Measurements from ENCODE around the gene SYTL3.
A peak's percentile ranks its signal among the peaks of the same experiment; 100 is the strongest.
"Not testable (repeated sequence)": the region's sequence is repeated elsewhere in the genome, so short reads cannot be mapped to it uniquely, and the experiment has no call there.

SYTL3 gene

GRCh38 chr6:158654960-158655489 is 5.2 kb downstream of the SYTL3 start:
- peaks cover 3% of the 10 kb centered on the region for H3K27me3 Mint-ChIP-seq
- H3K4me3 Mint-ChIP-seq, result peak overlapping the region; percentile 75
- H3K36me3 Mint-ChIP-seq, result peaks cover 49% of the 10 kb centered on the region
- H3K4me1 Mint-ChIP-seq, result peaks cover 76% of the 10 kb centered on the region
- no peaks in the 10 kb centered on the region for H3K9me3 Mint-ChIP-seq
- H3K27ac Mint-ChIP-seq, result peak overlapping the region; percentile 100
- no peak for DNase-seq
- CTCF ChIA-PET, result interaction anchor here (0.9 kb wide), 1 partner anchor 10 kb away, joined by 4 read pairs; the partner anchor contains the start of gene DYNLT1

DNA sequence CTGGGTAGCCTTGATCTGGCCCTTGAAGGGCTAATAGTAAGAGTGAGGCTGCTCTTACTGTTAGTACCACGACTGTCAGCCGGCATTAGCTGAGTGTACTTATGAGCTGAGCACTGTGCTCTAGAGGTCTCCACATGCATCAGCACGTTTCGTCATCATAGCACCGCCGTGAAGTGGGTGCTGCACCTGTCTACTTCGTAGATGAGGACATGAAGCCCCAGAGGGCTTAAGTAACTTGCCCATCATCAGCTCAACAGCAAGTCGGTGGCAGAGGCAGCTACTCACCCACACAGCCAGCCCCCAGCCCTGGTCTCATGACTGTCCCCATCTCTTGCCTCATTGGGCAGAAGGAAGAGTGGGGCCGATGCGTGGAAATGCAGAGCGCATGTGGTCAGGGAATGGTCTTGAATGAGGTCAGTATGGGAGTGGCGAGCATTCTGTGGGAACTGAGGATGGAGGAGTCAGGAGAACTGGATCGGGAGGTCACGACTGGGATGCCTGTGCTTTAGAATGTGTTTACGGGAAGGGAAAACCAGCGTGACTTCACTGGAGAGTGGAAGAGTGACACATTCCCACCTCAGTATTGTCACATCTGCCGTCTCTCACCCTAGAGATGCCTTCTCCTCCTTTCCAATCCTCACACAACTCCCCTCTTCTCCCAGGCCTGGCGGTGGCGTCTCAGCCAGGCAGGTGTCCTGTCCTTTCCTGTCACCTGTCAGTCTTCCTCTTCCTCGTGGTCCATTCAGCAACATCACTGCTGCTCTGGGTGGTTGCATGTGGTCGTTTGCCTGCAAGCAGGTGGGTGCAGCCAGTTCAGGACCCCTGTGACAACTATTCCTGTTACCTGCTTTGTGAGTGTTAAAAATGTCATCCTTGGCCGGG is 6.0 kb downstream of the SYTL3 start:
- H3K9me3 Mint-ChIP-seq, result no peaks in the 10 kb centered on the region
- H3K4me1 Mint-ChIP-seq, result peaks cover 80% of the 10 kb centered on the region
- peaks cover 3% of the 10 kb centered on the region for H3K27me3 Mint-ChIP-seq
- H3K4me3 Mint-ChIP-seq, result no peak overlapping the region
- peaks cover 55% of the 10 kb centered on the region for H3K36me3 Mint-ChIP-seq
- CTCF ChIA-PET, result no interaction called here
- peak overlapping the region; percentile 100 for H3K27ac Mint-ChIP-seq
- DNase-seq, result no peak

DNA sequence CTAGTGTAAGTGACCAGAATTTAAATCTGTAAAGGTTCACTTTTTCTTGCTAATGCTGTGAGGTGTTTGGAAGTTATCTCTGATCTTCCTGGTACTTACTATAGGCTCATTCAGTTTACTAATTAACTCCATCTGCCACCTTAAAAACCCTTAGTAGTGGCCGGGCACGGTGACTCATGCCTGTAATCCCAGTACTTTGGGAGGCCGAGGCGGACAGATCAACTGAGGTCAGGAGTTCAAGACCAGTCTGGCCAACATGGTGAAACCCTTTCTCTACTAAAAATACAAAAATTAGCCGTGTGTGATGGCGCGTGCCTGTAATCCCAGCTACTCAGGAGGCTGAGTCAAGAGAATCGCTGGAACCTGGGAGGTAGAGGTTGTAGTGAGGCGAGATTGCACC is 7.1 kb downstream of the SYTL3 start:
- H3K27ac Mint-ChIP-seq, CTCF ChIA-PET, H3K27me3 Mint-ChIP-seq, H3K9me3 Mint-ChIP-seq, H3K4me3 Mint-ChIP-seq, DNase-seq: not testable (repeated sequence)
- peaks cover 54% of the 10 kb centered on the region for H3K36me3 Mint-ChIP-seq
- peaks cover 75% of the 10 kb centered on the region for H3K4me1 Mint-ChIP-seq

DNA sequence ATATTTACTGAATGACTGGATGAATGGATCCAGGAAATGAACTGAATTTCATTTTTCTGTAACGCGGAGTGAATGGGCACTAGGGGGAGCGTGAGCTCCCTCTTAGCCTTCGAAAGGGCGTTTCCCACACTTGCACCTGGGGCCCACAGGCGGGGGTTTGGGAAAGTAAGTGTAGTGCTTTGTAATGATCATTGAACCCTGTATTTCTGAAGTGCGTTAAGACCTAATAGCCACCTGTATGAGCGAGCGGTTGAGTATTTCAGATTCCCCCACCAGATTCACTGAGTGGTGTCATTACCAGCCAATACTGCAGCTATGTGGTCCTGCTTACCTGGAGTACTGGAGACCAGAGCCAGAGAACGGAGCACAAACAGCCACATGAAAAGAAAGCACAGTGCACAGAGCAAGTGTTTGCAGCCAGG is 10.5 kb downstream of the SYTL3 start:
- Mint-ChIP-seq H3K4me1 (peaks cover 67% of the 10 kb centered on the region), H3K9me3 (no peaks in the 10 kb centered on the region)

GRCh38 chr6:158661156-158661685 is 11.4 kb downstream of the SYTL3 start:
- no peaks in the 10 kb centered on the region for H3K27me3 Mint-ChIP-seq
- H3K4me3 Mint-ChIP-seq, result no peak overlapping the region
- peaks cover 58% of the 10 kb centered on the region for H3K4me1 Mint-ChIP-seq
- no peak for DNase-seq
- no peak overlapping the region for H3K27ac Mint-ChIP-seq
- no peaks in the 10 kb centered on the region for H3K9me3 Mint-ChIP-seq
- CTCF ChIA-PET, result interaction anchor here (0.7 to 7.0 kb wide), 9 partner anchors 12 to 447 kb away, joined by 3 to 133 read pairs (median 5); partner anchors contain the start of genes DYNLT1 and SYTL3
- H3K36me3 Mint-ChIP-seq, result peaks cover 52% of the 10 kb centered on the region

More for the DNA sequence above, 10.5 kb downstream of the SYTL3 start:
- no peaks in the 10 kb centered on the region for H3K27me3 Mint-ChIP-seq
- CTCF ChIA-PET, result interaction anchor here (0.8 to 7.0 kb wide), 10 partner anchors 9 to 314 kb away, joined by 3 to 133 read pairs (median 5); partner anchors contain the start of genes DYNLT1 and SYTL3
- DNase-seq, result peak; percentile 68
- H3K4me3 Mint-ChIP-seq, result no peak overlapping the region
- peak overlapping the region; percentile 52 for H3K27ac Mint-ChIP-seq
- H3K36me3 Mint-ChIP-seq, result peaks cover 55% of the 10 kb centered on the region

DNA sequence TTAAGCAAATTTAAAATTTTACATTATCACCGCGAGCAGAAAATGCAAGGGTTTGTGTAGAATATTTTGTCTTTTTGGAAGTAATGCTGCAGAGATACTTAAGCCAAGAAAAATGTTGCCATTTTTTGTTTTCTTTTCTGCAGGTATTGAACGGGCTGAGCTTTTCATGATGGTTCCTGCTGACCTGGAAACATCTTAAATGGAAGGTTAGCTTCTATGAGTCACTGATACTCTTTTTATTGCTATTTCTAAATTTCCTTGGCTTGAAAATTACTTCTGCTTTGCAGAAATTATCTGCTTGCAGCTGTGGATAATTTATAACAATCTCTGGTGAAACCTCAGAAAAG is 12.7 kb downstream of the SYTL3 start:
- peaks cover 58% of the 10 kb centered on the region for H3K36me3 Mint-ChIP-seq
- CTCF ChIA-PET, result interaction anchor here (1.1 to 7.0 kb wide), 6 partner anchors 9 to 448 kb away, joined by 3 to 133 read pairs (median 5); partner anchors contain the start of genes DYNLT1 and SYTL3
- DNase-seq, result no peak
- no peak overlapping the region for H3K4me3 Mint-ChIP-seq
- peak overlapping the region; percentile 82 for H3K27ac Mint-ChIP-seq
- no peaks in the 10 kb centered on the region for H3K27me3 Mint-ChIP-seq
- H3K9me3 Mint-ChIP-seq, result no peaks in the 10 kb centered on the region
- peaks cover 49% of the 10 kb centered on the region for H3K4me1 Mint-ChIP-seq

DNA sequence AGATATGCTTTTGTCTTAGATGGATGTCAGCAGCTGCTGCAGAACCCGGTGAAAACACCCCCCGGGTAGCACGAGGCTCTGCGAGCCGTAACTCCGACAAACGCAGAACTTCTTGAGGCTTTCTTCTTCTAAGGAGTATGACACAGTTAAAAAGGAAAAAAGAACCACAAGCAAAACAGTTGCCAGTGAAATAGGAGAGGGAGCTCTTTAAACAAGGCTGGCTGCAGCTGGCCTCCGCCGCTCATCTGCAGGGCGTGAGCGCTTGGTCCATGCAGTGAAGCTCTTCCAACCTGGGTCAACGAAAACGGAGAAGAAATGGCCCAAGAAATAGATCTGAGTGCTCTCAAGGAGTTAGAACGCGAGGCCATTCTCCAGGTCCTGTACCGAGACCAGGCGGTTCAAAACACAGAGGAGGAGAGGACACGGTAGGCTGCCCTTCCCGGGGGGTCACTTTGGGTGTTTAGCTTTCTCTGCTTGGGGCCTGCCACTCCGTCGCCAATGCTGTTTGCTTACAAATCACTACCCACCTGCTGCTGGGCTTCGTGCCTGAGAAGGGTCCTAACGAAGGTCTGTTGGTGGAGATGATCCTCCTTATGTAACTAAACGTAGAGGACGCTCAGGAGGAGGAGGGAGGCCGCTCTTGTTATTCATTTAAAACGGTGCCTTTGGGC is 13.2 kb downstream of the SYTL3 start:
- H3K4me1 Mint-ChIP-seq, result peaks cover 49% of the 10 kb centered on the region
- no peaks in the 10 kb centered on the region for H3K27me3 Mint-ChIP-seq
- CTCF ChIA-PET, result interaction anchor here (1.0 to 7.0 kb wide), 5 partner anchors 10 to 449 kb away, joined by 3 to 133 read pairs (median 5); no protein-coding TSS in a partner anchor
- H3K4me3 Mint-ChIP-seq, result peak overlapping the region; percentile 50
- H3K36me3 Mint-ChIP-seq, result peaks cover 60% of the 10 kb centered on the region
- no peaks in the 10 kb centered on the region for H3K9me3 Mint-ChIP-seq
- peak overlapping the region; percentile 82 for H3K27ac Mint-ChIP-seq
- DNase-seq, result no peak

GRCh38 chr6:158663625-158664165 is 13.8 kb downstream of the SYTL3 start:
- peak overlapping the region; percentile 82 for H3K27ac Mint-ChIP-seq
- no peaks in the 10 kb centered on the region for H3K9me3 Mint-ChIP-seq
- DNase-seq, result no peak
- peaks cover 63% of the 10 kb centered on the region for H3K36me3 Mint-ChIP-seq
- H3K27me3 Mint-ChIP-seq, result no peaks in the 10 kb centered on the region
- peaks cover 49% of the 10 kb centered on the region for H3K4me1 Mint-ChIP-seq
- H3K4me3 Mint-ChIP-seq, result peak overlapping the region; percentile 50
- CTCF ChIA-PET, result interaction anchor here (1.0 to 7.0 kb wide), 4 partner anchors 16 to 449 kb away, joined by 3 to 133 read pairs (median 5); no protein-coding TSS in a partner anchor

- Mint-ChIP-seq H3K27ac (no peak overlapping the region), H3K4me1 (peaks cover 33% of the 10 kb centered on the region), H3K4me3 (no peak overlapping the region), H3K27me3 (no peaks in the 10 kb centered on the region), H3K9me3 (no peaks in the 10 kb centered on the region), H3K36me3 (peaks cover 70% of the 10 kb centered on the region)
- DNase-seq, result no peak
- CTCF ChIA-PET, result no interaction called here
Measured at GRCh38 chr6:158665332-158665731, 15.5 kb downstream of the SYTL3 start.

- no peak overlapping the region for H3K4me3 Mint-ChIP-seq
- peaks cover 62% of the 10 kb centered on the region for H3K36me3 Mint-ChIP-seq
- H3K27ac Mint-ChIP-seq, result no peak overlapping the region
- no peak for DNase-seq
- peaks cover 24% of the 10 kb centered on the region for H3K4me1 Mint-ChIP-seq
- CTCF ChIA-PET, result no interaction called here
- H3K27me3 Mint-ChIP-seq, result no peaks in the 10 kb centered on the region
- H3K9me3 Mint-ChIP-seq, result no peaks in the 10 kb centered on the region
Measured at GRCh38 chr6:158666628-158667359, 16.9 kb downstream of the SYTL3 start.

DNA sequence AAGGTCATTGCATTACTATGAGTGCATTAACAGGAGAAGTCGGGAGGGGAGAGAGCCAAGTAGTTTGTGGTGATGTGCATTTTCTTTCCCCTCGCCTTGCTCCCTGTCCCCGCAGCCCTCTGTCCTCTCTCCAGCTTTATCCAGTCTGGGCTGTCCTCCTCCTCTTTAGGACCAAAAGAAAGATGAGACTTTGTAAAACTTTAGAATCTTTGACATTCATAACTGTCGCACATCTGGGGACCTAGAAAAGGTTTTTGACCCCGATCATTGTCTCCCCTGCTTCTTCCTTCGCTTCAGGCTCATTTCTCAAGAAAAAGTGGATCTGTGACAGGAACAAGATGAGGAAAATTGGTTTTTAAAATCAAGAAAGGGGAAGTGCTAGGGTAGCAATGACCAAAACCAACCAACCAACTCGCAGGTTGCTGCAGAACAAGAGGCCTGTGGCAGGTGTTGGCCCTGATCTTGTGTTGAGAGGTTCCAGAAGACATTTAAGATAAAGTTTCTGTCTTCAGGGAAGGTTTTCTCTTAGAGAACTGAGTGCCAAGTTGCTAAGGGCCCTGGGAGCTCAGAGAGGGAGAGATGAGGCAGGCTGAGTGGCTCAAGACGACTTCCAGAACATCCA is 17.6 kb downstream of the SYTL3 start:
- no peak overlapping the region for H3K27ac Mint-ChIP-seq
- no peak for DNase-seq
- CTCF ChIA-PET, result interaction anchor here (0.6 kb wide), 1 partner anchor 451 kb away, joined by 3 read pairs; no protein-coding TSS in a partner anchor
- H3K9me3 Mint-ChIP-seq, result no peaks in the 10 kb centered on the region
- H3K27me3 Mint-ChIP-seq, result no peaks in the 10 kb centered on the region
- H3K36me3 Mint-ChIP-seq, result peaks cover 58% of the 10 kb centered on the region
- peaks cover 20% of the 10 kb centered on the region for H3K4me1 Mint-ChIP-seq
- H3K4me3 Mint-ChIP-seq, result no peak overlapping the region

DNA sequence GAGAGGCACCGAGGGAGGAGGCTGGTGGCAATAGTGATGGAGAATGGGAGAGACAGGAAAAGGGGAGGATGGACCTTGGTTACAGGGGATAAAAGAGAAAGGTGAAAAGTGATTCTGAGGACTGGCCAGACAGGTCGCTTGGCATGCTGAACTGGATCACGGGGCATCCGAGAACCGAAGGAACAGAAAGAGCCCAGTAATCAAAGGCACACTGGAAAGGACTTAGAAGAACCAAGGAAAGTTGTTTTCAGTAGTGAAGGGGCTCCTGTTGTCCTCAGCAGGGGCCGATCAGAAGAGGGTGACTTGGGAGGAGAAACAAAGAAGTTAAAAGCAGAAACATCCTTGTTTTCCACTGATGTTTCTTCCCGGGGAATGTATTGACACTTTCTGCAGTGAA is 18.9 kb downstream of the SYTL3 start:
- H3K36me3 Mint-ChIP-seq, result peaks cover 47% of the 10 kb centered on the region
- peaks cover 8% of the 10 kb centered on the region for H3K4me1 Mint-ChIP-seq
- H3K4me3 Mint-ChIP-seq, result no peak overlapping the region
- H3K9me3 Mint-ChIP-seq, result no peaks in the 10 kb centered on the region
- CTCF ChIA-PET, result interaction anchor here (1.5 kb wide), 1 partner anchor 9 kb away, joined by 4 read pairs; no protein-coding TSS in a partner anchor
- no peaks in the 10 kb centered on the region for H3K27me3 Mint-ChIP-seq
- DNase-seq, result no peak
- H3K27ac Mint-ChIP-seq, result no peak overlapping the region
